Kidney capillary endothelial cell (primary cell): ENCODE results near the gene DHODH.
A peak's percentile ranks its signal among the peaks of the same experiment; 100 is the strongest.
"Not testable (repeated sequence)": the region's sequence is repeated elsewhere in the genome, so short reads cannot be mapped to it uniquely, and the experiment has no call there.

Source experiments
- DNase-seq: peaks from one replicate; pipeline ENCODE4 v3.0.0-alpha.2; 2018; ENCODE audit warnings: low spot score

DHODH gene

DNA sequence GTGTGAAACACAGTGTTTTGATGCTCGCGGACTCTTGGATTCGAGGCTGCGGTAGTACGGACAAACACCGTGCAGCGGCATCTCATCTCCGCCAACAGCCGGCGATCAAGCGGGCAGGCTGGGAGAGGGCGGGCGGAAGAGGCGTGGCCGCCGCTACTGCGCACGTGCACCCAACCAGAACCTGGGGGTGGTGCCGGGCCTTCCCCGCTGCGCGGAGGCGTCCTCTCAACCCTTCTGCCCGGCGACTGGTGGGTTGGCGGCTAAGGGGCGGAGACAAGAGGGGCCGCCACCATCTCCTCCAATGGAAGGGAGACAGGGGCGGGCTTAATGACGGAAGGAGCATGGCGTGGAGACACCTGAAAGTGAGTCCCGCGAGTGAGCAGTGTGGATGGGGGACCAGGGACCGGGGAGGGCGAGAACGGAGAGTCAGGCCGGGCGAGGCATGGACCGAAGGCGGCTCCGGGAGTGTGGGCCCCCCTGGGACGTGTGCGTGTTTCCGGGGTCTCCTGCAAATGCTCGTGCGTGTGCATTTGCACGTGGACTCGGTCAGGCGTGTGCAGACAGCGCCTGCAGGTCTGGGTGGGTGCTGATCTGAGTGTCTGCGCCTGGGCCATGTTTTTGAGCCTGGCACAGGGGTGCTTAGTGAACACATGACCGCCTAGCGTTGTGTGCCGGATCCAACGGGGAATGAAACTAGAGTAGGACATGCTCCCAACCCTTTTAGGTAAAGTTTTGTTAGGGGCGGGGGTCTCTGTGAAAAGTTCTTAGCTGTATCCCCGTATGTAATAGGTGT is at the start of gene DHODH:
DHODH (plus strand) TSS at position 321 of the 793 bp plus-strand sequence; CDS start at position 342, 21 bp downstream.
- DNase-seq: peak; percentile 97

DNA sequence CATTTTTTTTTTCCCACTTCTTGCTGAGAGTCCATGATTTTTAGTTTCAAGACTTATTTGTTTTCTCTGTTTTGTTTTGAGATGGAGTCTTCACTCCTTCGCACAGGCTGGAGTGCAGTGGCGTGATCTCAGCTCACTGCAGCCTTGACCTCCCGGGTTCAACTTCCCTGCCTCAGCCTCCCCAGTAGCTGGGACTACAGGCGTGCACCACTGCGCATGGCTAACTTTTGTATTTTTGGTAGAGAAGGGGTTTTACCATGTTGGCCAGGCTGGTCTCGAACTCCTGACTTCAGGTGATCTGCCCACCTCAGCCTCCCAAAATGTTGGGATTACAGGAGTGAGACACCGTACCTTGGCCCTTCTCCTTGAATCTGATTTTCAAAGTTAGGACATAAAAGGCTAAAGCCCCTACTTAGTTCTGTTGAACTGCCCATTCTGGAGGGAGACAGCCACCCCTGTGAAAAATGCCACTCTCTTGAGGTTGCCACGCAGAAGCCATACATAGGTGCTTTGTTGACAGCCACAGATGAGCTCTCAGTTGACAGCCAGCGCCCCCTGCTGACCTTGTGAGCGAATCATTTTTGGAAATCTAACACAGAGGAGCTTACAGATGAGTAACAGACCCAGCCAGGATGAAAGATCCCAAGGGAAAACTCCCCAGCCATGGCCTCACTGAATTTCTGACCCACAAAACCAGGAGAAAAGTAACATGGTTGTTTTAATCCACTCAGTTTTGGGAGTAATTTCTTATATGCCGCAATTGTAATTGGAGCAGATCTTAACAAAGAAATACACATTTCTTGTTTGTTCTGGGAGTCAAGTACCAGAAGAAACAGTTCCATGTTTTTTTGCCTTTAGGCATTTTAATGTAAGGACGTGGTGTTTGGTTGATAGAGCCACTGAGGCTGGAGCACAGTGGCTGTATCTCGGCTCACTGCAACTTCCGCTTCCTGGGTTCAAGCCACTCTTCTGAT is 47.2 kb upstream of the DHODH start:
- peak; percentile 85 for DNase-seq

DNA sequence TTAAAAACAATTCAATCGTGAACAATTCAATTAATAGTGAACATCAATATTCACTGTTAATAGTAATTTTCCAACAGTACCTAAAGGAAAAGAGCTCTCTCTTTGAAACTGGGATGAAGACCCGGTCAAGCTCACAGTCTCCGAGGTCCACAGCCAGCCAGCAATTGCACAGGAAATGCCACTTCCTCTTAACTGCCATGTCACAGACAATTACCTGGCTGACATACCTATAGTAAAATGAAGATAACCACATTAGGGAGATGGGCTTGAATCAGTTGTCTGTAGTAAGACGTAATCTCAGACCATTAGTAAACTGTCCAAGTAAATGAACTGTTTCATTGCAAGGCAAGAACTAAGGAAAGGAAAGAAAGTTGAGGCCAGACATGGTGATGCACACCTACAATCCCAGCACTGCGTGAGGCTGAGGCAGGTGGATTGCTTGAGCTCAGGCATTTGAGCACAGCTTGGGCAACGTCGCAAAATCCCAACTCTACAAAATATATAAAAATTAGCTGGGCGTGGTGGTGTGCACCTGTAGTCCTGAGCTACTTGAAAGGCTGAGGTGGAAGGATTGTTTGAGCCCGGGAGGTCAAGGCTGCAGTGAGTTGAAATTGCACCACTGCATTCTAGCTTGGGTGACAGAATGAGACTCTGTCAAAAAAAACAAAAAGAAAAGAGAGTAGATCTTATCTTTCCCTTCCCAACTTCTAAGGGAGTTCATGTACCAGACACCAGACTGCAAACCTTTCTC is 45.2 kb upstream of the DHODH start:
- DNase-seq: no peak

DNA sequence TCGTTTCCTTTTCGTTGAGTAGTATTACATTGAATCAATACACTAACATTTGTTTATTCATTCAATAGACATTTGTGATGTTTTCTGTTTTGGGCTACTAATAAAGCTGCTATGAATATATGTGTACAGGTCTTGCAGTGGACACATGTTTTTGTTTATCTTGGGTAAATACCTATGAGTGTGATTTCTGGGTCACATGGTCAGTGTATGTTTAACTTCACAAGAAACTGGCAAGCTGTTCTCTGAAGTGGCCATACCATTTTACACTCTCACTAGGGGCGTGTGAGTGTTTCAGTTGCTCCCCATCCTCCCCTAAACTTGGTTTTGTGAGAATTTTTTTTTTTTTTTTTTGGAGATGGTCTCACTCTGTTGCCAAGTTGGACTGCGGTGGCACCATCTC is 43.3 kb upstream of the DHODH start:
- no peak for DNase-seq

DNA sequence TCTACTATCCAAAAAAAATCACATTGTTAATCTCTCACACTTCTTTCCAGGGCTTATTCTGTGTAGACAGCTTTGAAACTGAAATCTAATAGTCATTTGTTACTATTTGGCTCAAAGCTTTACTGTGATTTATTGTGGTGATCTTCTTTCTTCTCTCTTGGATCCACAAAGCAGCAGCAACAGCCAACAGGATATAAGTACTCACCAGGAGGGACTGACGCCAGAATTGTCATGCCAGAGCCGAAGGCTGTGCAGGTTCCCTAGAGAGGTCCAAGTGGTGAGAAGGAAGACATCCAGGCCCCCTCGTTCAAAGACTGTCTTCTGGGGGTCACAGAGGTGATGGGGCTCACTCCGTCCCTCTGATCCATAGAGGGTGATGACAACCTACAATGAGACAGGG is 41.6 kb upstream of the DHODH start:
- DNase-seq: no peak

DNA sequence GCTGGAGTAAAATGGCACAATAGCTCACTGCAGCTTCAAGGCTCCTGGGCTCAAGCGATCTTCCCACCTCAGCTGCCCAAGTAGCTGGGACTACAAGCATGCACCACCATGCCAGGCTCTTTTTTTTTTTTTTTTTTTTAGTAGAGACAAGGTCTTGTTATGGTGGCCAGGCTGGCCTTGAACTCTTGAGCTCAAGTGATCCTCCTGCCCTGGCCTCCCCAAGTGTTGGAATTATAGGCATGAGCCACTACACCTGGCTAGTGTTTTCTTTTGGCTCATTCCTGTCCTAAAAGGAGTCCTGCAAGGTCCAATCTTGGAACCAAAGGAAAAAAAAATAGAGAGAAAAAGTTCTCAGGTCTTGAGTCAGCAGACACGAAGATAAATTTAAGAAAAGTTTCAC is 39.2 kb upstream of the DHODH start:
- DNase-seq: no peak

DNA sequence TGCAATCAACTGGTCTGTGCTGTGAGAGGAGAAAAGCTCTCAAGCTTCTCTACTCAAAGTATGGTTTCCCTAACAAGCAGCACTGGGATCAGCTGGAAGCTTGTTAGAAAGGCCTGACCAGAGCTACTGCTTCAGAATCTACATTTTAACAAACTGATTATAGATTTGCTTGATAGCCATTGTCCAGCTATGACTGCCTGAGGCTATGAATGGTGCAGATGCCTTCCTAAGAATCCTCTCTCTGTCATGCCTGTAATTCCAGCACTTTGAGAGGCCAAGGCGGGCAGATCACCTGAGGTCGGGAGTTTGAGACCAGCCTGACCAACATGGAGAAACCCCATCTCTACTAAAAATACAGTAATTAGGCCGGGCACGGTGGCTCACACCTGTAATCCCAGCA is 37.0 kb upstream of the DHODH start:
- no peak for DNase-seq

DNA sequence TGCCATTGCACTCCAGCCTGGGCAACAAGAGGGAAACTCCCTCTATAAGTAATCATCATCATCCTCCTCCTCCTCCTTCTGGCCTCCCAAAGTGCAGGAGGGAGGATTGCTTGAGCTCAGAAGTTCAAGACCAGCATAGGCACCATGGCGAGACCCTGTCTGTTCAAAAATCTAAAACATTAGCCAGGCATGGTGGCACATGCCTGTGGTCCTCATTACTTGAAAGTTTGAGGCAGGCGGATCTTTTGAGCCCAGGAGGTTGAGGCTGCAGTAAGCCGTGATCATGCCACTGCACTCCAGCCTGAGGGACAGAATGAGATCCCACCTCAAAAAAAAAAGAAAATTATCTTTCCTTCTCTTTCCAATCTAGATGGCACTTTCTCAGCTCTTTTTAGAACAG is 36.2 kb upstream of the DHODH start:
- no peak for DNase-seq

DNA sequence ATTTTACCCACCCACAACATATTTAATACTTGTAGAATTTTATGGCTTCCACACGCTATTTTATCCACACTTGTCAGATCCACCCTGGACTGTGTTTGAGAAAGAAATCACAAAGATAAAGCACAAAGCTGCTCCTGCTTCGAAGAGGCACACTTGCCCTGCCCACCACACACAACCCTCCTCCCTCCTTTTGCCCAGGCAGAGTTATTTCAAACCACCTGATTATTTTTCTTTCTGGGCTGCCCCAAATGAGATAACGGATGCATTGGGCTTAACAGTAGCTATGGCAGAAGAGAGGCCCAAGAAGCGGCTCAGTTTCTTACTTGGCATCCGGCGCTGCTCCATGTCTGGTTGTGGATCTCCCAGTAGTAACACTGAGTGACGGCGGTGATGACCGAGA is 35.5 kb upstream of the DHODH start:
- DNase-seq: no peak

DNA sequence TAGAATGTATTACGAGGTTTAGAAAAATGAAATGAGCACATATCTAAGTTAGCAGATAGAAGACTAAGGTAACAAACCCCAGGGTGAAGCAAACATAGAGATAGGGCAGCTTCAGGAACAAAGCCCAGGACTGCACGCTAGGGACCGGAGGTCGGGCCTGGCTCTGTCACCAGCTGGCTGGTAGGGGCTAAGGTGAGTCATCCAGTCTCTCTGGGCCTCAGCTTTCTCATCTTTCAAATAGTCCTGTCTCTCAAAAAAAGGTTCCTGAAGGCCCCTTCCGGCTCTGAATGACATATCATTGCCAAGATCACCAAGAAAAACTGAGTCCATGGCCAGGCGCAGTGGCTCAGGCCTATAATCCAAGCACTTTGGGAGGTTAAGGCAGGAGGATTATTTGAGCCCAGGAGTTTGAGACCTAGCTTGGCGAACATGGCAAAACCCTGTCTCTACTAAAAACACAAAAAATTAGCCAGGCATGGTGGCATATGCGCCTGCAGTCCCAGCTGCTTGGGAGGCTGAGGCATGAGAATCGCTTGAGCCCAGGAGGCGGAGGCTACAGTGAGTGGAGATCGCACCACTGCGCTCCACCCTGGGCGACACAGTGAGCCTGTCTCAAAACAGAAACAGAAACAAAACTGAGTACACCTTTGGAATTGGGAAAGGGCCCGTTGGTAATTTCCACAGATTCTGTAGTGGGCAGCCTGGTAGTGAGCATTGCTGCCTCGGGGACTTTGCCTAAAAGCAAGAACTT is 34.3 kb upstream of the DHODH start:
- DNase-seq: no peak

DNA sequence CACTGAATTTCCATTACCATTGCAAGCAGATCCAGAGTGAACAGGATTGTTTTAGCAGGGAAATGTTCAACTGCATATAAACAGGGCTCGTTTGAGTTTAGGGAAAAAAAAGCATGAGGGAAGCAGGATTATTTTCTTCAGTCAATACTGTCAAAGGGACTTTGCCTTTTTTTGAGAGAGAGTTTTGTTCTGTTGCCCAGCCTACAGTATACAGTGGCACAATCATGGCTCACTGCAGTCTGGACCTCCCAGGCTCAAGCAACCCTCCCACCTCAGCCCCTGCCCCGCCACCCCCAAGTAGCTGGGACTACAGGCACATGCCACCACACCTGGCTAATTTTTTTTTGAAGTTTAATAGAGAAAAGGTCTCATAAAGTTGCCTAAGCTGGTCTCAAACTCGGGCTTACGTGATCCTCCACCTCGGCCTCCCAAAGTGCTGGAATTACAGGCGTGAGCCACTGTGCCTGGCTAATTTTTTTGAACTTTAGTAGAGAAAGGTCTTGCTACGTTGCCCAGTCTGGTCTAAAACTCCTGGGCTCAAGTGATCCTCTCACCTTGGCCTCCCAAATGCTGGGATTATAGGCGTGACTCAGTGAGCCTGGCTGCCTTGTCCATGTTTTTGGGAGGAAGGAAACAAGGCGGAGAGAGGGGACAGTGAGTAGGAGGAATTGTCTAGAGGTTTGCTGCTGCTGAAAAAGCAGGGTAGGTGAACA is 23.1 kb upstream of the DHODH start:
- no peak for DNase-seq

DNA sequence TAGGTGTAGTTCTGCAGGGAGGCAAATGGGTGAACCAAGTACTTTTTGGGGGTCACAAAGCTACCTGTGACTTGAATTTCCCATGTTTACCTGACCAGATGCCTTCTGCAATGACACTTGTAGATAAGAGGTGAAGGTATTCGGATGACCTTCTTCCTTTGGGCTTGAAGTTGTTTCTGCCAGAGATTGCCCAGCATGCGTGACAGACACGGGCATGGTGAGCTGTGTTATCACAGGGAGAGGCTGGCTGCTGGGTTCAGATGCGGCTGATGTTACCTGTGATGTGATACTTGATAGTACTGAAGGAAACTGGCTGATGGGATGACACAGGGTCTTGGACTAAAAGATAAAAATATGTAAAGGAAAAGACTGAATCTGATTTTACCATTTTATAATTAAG is 22.4 kb upstream of the DHODH start:
- no peak for DNase-seq

DNA sequence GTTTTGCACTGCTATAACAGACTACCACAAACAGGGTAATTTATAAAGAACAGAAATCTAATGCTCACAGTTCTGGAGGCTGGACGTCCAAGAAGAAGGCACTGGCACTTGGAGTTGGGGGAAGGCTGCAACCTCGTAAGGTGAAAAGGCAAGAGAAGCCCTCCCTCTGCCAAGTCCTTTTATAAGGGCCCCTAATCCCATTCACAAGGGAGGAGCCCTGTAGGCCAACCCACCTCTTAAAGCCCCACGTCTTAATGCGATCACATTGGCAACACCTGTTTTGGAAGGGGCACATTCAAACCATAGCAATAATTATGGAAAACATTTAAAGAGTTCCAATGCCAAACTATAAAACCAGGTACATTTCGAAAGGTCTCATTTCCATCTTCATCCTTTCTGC is 13.5 kb upstream of the DHODH start:
- no peak for DNase-seq

DNA sequence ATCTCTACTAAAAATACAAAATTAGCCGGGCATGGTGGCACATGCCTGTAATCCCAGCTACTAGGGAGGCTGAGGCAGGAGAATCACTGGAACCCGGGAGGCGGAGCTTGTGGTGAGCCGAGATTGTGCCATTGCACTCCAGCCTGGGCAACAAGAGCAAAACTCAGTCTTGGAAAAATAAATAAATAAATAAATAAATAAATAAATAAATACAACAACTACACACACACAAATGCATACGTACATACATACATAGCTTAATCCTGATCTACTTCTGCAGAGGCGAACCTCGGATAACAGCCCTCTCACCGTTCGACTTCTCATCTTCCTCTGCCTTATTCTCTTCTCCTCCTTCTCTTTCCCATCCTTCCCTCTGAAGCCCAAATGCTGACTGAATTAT is 11.0 kb upstream of the DHODH start:
- DNase-seq: not testable (repeated sequence)

DNA sequence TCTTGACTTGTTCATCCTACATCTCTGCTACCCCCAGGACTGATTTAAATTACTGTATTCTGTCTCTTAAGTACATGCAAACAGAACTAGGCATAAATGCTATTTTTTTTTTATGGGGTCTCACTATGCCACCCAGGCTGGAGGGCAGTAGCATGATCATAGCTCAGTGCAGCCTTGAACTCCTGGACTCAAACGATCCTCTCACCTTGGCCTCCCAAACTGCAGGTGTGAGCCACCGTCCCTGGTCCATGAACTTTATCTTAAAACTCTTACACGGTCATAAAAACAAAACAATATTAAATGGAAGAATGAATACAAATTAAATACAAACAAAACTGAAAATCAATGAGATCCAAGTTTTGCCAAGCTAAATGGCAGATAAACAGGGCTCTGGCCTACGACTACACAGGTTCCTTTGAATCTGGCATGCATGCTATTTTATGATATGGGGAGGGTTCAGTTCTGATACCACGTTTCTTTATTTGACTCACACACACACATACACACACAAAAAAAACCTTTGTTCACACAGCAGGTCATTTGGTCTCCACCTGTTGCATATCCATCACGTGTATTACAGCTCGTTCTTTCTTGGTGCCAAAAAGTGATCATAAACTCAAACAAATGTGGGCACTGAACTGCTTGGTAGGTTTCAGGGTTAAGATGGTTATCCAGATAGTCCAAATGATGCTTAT is 7.2 kb upstream of the DHODH start:
- no peak for DNase-seq

DNA sequence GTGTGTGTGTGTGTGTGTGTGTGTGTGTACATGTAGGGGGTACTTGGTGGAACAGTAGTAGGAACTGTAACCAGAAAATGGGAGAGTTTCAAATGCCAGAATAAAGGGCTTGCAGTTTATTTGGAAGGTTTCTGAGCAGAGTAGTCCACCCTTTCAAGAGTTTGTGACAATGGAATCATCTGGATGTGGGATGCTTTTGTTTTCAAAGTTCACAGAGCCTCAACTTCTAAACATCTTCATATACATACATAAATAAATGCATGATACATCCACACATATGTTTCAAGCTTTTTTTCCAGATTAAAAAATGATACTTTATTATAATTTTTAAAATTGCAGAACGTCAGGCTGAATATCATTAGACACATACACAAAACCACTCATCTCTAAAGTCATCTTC is 5.9 kb upstream of the DHODH start:
- no peak for DNase-seq

DNA sequence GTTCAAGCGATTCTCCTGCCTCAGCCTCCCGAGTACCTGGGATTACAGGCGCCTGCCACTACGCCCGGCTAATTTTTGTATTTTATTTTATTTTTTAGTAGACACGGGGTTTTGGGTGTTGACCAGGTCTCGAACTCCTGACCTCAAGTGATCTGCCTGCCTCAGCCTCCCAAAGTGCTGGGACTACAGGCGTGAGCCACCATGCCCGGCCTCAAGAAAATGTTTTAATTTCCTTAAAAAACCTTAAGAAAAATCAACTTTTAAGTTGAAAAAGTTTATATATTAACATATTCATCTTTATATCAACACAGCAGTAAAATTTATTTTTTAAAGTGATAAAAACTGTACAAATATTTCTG is 500 bp upstream of the DHODH start:
- DNase-seq: not testable (repeated sequence)

DNA sequence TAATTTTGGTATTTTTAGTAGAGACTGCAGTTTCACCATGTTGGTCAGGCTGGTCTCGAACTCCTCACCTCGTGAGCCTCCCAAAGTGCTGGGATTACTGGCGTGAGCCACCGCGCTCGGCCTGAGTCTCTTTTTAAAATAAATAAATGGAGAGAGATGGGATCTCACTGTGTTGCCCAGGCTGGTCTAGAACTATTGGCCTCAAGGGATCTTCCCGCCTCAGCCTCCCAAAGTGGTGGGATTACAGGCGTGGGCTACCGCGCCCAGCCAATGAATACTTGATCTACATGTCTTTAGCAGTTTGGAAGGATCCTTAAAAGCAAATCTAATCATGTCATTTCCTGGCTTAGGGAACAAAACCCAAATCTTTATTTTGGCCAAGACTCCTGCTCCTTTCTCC is 1.2 kb downstream of the DHODH start:
- DNase-seq: no peak

DNA sequence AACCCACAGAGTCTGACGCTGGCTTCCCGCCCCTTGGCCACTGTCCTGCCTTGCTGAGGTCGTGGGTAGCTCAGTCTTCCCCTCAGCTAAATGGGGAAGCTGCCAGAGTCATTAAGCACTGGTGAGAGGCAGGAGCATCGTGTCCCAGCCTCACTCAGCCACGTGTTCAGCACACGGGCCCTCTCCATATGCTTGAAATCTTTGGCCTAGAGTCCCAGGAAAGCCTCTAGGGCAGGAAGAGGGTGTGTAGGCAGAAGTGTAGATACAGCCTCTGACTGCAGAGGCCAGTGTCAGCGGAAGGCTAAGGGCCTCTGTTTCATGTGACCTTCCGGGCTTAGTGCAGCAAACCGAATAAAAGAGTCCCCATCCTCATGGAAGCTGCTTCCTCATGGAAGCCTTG is 4.1 kb downstream of the DHODH start:
- no peak for DNase-seq

DNA sequence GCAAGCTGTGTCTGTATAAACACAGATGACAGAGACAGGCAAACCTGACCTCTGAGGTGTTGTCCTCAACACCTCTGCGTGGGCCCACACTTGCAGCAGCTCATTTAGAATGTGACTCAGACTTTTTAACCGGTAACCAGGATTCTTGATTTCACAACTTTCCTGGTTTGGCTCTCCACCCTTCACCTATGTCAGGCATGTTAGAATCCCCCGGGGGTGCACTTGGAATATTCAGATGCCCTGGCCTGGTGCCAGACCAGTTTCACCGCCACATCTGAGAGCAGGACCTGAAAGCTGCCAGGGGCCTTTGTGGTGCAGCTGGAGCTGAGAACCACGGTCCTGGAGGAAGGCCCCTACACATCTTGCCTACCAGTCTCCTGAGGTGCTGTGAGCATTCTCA is 4.8 kb downstream of the DHODH start:
- no peak for DNase-seq
